SH-SY5Y (cell line): ENCODE measurements around the gene XXYLT1.

Experiments used
- GATA2 ChIP-seq: IDR thresholded peaks from 2 replicates; pipeline ENCODE4 v1.6.1; 2011; ENCODE audit warnings: mild to moderate bottlenecking, low read depth, low read length
- GATA3 ChIP-seq: IDR thresholded peaks from 2 replicates; pipeline ENCODE4 v1.6.1; 2011; ENCODE audit warnings: low read depth, mild to moderate bottlenecking, low read length, moderate library complexity

DNA sequence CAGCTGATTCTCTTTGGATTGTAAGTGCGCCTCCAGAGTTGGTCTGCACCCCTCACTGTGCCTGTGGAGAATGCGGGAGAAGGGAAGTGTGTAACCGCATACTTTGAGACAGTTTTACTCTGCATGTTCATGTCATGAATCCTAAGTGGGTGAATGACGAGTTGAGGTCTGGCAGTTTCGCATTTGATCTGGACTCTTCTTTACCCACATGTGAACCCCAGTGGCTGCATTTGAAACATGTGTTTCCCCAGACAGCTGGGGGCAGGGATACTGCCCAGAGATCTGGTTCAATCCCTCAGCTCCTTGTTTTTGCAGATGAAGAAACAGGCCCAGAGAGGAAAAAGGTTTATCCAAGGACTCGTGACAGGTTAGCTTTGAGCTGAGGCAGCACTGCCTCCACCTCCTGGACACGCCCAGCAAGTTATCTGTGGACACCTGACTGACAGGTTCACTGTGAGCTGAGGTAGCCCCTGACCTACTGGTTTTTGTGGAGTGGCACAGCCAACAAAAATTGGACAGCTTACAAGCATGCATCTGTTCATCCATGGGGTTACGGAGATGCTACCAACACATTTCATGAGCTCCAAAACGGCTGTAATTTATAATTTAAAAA is 207.3 kb downstream of the XXYLT1 start:
- TF ChIP-seq GATA2 = no peak
- no peak for TF ChIP-seq GATA3
